ENCODE results near the gene XDH.

XDH gene

DNA sequence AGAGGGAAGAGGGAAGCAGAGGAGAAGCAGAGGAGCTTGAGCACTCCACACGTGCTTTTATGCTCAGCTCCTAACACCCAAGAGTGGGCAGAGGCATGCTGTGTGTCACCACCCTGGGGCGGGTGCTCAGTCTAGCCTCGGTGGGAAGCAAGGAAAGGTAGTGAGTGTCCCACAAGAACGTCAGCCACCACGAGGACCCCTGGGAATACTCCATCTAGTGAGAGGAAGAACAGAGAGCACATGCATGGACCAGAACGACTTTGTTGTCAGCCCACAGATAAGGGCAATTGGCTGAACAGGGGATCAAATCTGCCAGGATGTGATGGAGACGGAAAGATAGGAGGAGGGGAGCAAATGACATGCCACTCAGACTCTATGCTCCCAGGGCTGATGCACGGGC, 83.4 kb downstream of the XDH start:
- no peak for DNase-seq (ENCODE audit: low read depth in 2 of 2)

DNA sequence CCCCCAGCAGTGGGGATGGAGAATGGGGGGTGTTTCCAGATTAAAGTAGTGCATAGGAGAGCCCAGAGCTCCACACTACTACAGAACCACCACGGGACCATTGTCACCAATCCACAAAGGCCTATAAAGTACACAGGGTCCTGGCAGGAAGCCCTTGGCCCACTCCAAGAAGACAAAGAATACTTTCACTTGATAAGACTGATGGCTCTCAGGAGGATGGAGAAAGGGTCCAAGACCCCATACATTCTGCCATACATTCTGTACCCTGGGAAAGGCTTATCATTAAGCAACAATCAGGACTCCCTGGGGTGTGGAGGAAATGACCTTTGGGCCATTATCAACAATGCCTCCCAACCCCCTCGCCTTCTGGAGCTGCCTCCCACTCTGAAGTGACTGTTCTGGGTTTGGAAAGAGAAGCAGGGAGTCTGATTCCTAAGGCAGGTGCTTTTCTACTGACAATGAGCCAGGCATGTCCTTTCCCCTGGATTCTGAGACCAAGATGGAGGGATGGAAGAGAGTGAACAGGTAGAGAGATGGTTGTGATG, 85.4 kb downstream of the XDH start:
- DNase-seq (ENCODE audit: low read depth in 2 of 2): no peak

DNA sequence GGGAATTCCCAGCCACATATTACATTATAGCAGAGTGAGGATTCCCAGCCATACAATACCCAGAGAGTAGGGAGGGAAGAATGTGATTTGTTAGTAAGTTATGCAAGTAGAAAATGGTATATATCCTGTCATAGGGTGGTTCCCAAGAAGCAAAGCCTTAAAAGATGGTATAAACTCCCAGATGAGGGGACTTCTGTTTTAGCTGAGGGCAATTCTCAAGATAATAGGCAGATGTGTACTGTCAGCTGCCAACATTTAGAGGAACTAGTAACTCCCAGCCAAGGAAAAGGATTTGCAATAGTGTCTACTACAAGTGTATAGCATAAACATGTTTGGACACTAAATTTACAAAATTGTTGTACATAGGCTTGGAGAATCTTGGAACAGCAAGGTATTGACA, 86.5 kb downstream of the XDH start:
- no peak for DNase-seq (ENCODE audit: low read depth in 2 of 2)

DNA sequence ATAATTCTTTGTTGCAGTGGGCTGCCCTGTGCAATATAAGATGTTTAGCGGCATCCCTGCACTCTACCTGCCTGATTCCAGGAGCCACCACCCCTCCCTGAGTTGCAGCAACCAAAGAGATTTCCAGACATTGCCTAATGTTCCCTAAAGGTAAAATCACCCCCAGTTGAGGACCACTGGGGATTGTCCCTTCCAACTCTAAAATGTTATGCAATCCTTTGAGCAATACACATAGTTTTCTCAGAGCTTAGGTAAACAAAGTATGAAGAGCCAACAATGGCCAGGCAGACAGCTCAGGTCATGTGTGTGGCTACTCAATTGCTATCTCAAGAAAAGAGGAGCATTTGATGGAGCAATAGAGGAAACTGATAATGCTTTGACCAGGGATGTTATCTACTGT, 87.0 kb downstream of the XDH start:
- no peak for DNase-seq (ENCODE audit: low read depth in 2 of 2)

DNA sequence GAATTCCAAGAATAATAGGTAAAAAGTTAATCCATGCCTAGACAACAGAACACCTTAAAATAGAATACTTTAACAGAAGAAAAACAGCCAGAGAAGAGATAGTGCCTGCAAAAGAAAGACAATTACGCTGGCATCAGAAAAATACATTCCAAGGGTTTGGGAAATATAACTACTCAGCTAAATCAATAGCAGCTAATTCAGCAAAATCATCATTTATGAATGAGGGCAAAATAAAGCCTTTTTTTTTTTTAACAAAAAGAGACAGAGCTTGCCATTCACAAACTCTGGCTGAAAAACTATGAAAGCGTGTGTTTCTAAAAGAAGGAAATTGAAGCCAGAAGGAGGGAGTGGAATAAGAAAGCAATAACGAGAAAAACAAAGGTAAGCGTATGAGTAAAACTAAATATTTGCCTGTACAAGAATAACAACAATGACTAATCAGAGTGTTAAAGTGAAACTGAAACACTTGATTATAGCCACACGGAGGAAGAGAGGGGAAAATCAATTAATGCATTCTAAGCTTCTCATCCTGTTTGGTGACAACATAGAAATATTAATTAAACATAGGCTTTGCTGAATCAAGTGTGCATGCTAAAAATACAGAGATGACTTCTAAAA, 90.4 kb downstream of the XDH start:
- no peak for DNase-seq (ENCODE audit: low read depth in 2 of 2)

DNA sequence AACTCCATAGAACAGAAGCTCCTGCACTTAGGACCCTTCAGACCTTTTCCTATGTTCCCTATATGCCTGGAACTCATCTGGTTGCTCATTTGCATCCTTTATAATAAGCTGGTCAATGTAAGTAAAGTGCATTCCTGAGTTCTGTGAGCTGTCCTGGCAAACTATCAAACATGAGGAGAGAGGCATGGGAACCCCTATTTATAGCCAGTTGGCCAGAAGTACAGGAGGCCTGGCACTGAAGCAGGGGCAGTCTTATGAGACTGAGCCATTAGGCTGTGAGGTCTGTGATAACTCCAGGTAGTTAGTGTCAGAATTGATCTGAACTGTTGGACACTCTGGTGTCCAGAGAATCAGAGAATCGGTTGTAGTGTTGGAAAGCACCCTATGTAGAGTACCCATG, 92.2 kb downstream of the XDH start:
- no peak for DNase-seq (ENCODE audit: low read depth in 2 of 2)

DNA sequence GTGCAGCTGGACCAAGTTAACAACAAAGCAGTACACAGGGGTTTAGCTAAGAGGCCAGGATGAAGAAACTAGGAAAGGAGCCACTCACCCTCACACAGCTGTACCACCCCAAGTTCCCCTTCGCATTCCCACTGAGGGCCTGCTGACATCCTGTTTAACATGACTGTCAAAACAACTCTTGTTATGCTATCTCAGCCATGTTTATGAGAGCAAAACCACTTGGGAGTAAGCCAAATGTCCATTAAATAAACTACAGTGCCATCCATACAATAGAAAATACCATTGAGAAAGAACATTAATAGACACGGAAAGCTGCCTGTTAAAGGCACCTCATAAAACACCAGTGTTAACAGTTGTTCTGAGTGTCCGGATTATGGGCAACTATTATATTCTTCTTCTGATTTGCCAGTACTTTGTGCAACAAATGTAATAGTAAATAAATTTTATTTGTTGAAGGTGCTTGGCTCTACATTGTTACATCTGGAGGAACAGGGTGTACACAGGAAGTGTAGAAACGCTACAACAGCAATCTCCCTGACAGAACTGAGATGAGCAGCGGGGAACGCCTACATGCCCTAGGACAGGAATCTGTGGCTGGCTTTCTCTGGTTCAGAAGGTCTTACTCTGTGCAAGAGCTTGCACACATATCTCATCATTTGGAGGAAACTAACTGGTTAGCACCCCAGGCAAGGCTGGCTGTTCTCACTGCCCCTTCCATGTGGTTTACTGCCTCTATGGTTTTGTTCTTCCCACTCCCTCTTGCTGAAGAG, 95.0 kb downstream of the XDH start:
- no peak for DNase-seq (ENCODE audit: low read depth in 2 of 2)

DNA sequence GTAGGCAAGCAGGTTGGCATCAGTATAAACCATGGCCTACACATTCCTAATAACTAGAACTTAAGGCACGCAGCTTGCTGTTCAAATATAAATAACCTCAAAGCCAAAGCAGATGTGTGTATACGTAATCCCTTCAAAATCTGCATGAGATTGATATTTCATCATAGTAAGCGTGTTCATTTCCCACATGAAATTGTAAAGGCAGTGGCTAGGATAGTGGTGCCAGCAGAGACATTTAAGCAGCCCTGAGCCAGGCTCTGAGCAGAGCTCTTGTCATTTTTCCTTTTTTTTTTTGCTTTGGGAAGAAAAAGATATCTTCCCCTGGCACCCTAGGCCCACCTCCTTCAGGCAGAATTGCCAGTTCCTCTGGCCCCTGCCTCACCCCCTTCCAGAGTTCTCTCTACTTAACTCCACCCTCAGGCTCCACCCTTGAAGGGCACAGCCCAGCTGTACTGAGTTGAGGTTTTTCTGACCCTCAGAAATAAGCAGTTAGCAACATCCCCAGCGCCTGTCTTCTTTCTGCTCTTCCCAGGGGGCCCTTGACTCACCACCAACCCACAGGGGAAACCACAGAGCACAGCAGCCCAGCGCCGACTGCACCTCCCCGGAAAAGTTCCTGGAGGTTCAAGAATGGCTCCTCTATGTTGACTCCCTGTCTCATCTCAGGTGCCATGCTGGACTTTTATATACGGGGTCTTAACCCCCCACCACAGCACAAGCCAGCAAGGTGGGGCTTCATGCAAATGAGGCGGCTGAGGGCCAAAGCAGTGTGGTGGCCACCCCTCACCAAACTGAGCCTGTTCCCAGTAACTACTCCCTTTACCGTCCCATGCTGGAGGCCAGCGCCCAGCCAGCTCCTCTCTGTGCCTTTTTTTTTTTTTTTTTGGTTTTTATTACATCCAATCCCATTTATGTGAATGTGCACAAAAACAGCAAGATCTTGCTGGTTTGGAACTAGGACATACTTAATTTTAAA, 95.9 kb downstream of the XDH start:
- peak in 1 of 2 experiments; percentile 57 for DNase-seq (ENCODE audit: low read depth in 2 of 2)

DNA sequence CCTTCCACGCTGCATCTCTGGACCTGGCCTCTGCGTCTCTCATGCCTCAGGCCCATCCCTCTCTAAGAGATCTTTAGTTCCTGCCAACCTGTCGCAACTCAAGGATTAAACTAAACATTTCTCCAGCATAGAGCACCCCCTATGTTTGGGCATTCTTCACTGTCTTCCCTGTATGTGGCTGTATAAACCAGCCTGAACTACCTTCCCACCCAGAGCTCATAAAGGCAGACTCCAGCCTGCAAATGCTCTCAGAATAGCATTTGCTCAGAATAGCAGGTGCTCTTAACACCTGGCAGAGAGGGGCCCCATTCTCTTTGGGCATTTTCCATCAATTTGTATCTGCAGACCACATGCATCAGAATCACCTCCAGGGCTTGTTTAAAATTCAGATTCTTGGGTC, 97.1 kb downstream of the XDH start:
- DNase-seq (ENCODE audit: low read depth in 2 of 2): no peak

DNA sequence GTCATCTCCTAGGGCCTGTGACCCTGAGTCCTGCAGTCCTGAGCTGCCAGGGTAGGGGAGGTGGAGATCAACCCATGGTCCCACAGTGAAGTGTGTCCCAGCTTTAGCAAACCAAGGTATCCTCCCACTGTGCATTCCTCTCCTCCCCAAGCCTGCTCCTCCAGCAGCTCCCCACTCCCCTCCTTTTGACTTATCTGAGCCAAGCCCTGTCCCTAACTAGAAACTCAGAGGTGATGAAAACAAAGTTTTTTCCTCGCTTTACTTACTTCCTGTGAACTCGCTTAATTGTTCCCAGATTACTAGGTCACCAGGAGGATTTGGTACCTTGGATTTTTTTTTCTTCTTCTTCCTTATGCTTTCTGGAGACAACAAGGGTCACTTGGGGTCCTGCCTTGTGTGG, 99.8 kb downstream of the XDH start:
- DNase-seq (ENCODE audit: low read depth in 2 of 2): peak in 1 of 2 experiments; percentile 34

DNA sequence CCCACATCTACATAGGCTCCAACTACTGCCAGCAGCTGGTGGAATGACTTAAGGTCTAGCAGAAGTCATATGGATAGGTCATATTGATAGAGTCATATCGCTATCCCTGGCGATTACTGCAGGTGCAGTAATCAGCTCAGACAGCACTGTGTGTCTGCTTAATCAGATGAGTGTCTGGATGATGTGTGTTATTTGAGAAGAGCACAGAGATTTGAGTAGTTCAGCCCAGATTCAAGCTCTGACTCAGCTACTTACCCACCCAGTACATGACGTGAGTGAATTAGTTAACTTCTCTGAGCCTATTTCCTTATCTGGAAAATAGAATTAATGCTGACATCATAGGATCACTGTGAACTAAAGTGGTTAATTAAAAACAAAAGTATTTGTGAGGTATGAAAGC, 101.6 kb downstream of the XDH start:
- DNase-seq (ENCODE audit: low read depth in 2 of 2): no peak

DNA sequence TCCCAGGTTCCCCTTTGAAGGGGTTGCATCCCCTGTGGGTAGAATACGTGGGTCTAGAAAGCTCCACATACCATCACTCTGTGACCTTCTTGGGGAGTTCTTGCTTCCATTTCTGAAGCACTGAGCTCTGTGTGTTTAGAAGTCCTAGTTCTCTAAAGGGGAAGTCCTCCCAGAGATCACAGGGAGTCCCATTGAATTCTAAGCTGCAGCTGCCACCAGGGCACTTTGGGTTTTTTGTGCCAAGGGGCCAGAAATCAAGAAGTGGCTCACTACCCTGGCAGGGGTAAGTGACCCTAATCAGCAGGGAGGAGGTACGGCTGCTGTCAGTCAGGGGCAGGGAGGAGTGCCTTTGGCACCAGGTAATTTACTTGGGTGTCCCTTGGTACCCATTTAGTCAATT, 109.7 kb downstream of the XDH start:
- DNase-seq (ENCODE audit: low read depth in 2 of 2): no peak

DNA sequence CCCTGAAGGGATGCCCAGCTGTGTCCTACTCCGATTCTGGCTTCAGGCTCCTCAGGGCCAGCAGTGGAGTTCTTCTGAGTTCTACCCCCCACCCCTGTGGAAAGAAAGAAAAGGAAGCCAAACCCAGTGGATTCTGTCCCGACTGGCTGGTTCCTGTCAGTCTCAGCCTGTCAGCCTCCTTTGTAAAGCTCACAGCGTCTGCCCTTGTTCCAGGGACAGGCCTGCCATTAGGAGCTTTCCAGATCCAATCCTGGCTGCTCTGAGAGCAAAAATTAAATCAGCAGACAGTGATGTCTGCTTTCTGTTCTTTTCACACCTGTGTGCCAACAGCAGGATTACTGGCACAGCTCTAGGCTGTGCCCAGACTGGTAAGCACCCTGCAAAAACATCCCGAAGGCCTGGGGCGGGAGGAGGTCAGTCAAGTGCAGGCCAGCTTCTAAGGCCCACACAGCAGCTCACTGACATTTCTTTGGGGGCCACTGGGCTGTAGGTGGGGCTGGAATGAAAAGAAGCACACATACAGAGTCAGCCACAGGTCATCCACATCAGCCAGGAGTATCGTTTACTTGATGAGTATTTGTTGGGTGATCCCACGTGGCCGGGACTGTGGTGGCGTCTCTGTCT, 111.5 kb downstream of the XDH start:
- no peak for DNase-seq (ENCODE audit: low read depth in 2 of 2)

DNA sequence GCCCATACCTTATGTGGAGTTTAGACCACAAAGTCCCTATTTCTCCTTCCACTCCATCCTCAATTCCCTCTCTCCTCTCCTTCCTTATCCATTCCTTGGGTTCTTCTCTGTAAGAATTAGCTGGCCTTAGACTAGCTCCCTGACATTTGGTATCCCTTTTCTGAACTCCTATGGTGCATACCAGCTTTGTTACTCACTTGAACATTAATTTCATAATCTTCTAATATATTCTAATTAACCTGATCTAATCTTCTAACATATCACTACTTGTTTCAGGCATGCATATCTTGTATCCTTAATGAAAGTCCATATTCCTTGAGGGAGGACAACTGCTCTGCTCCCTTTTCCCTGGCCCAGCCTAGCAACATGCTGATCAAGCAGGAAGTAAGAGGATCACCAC, 114.2 kb downstream of the XDH start:
- no peak for DNase-seq (ENCODE audit: low read depth in 2 of 2)

DNA sequence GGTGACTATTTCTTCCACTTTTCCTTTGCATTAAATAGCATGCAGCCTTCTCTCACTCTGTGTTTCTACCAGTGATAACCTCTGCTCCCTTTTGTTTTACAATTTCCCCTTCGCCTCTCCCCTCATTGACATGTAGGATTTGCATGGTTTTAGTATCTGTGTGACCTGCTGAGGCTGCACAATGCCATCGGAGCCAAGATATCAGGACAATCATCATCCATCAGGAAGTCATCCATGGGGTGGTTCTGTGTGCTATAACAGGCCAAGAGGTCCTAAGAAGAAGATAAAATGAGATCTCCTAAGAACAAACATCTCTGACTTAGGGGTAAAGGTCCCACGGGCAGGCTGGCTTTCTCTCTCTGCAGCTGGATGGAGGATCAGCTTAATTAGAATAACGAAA, 115.0 kb downstream of the XDH start:
- no peak for DNase-seq (ENCODE audit: low read depth in 2 of 2)

DNA sequence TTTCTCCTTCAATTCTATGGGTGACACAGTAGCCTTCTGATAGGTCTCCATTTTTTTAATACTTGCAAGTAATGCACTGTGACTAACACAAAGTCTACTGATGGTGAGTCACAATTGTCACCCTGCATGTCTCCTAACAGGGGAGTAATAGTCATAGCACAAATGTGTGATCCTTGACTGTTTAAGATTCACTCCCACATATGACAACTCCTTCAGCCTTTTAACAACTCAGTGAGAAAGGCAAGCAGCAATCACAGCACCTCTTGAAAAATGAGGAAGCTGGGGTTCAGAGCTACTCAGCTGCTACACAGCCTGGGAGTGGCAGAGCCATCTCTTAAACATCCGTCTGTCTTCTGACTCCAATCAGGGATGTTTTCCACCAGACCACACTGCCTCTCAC, 116.8 kb downstream of the XDH start:
- DNase-seq (ENCODE audit: low read depth in 2 of 2): no peak

DNA sequence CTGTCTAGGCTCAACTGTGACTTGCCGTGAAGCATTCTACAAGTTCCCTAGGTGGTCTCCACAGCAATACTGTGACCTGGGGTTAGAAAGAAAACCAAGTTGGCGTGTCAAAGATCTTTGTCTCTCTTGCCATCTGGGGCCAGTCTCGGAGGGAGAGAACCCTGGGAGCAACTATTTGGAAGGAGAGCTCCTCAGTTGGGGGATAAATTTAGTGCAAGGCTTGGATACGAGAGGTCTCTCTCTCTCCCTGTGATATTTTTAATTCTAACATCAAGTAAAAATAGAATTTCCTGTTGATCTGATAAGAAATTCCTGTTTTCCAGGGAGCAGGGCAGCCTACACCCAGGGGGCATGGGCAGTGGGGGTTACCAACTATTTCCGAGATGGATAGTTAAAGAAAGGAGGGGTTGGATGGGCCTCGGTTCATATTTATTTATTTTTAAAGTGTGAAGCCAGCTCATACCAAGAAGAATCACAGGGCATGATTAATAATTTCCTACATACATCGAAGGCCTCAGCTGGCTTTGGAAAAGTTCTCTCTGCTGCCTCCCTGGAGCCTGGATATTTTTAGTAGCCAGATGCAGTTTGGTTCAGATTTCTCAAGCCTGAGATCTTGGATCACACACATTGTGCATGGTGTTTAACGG, 117.8 kb downstream of the XDH start:
- DNase-seq (ENCODE audit: low read depth in 2 of 2): no peak

DNA sequence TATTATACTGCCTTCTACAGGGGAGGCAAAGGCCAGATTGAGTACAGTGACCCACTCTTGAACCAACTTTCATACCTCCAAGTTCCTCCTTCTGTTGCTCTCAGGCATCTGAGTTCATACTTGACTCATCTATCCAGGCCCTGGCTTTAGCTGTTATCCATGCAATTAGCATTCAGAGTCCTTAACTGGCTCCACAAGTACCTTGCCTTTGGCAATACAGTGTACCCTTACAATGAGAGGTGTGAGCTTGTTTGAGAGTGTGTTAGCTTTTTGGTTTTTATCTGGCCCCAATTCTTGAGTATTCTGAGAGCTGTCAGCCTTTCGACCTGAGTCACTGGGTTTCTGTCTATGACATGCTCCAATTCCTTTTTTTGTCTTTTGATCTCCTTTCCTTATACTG, 120.3 kb downstream of the XDH start:
- DNase-seq (ENCODE audit: low read depth in 2 of 2): no peak

DNA sequence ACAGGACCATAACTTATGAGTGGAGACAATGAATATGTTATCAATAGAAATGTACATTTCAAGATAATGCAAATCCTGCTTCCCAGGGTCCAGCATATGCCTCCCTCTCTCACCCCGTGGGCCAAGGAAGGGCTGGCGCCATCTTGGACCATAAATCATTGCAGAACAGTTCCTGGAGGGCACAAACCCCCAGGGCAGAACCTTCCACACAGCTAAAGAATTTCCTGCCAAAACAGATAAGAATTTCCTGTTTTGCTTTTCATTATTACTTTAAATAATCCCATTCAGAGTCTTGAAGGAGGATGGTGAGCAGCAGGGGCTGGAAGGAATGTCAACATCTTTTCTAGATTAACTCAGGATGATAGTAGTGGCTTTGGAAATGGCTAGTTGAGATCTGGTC, 126.9 kb downstream of the XDH start:
- peak in 1 of 2 experiments; percentile 44 for DNase-seq (ENCODE audit: low read depth in 2 of 2)

DNA sequence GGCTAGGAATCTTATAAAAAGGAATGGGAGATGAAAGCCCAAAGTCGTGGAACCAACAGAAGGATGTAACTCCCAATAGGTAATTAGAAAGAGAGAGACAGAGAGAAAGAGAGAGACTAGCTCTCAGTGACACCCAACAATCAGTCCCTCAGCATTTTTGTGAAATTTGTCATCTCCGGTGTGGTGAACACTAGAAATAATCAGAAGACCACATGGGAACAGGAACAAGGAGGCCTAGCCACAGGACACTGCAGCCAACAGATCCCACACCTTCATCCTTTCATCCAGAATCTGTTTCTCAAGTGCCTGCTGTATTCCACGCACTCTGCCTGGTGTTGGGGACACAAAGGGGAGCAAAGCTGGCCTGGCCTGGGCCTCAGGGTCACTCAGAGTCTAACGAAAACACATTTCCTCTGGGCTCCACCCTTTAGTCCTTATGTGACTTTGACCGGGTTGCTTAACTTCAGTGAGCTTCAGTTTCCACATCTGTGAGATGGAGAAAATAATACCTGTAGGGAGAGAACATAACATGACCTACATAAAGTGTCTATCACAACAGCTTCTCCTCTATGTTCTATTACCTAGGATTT, 127.5 kb downstream of the XDH start:
- DNase-seq (ENCODE audit: low read depth in 2 of 2): no peak

DNA sequence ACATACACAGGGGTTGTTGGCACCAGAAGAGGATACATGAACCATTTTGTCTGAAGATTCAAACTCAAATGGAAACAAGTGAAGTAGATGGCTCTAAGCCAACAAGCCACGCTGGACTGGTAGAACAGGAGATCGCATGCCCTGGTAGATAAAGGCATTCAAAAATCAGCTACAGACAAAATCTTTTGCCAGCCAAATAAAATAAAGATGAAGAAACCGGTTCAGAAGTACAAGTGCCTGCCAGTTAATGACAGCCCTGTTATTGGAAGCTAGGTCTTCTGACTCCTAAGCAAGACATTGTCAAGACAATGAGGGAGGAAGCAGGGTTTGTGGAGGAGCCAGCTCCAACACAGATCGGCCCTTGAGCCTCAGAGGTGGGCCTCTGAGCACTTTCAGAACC, 128.3 kb downstream of the XDH start:
- DNase-seq (ENCODE audit: low read depth in 2 of 2): no peak
